ENCODE data around the gene NEURL1. TPM values are rescaled to one million over a fixed set of nuclear protein-coding genes. Genes with fewer than 3 reads are reported as not detected.
"Not testable (repeated sequence)": the region's sequence is repeated elsewhere in the genome, so short reads cannot be mapped to it uniquely, and the experiment has no call there.

NEURL1 gene
- total RNA-seq, 2 donors from 2014 or later, result 0.37 to 0.38 TPM

GRCh38 chr10:103632247-103632642 lies 138.7 kb downstream of the NEURL1 start:
- Histone ChIP-seq H3K4me3 (ENCODE audit: low read length) (no peak overlapping the region), H3K27me3 (ENCODE audit: control insufficient read depth, insufficient read depth, low read length, poor library complexity, severe bottlenecking) (no peaks in the 10 kb centered on the region), H3K36me3 (ENCODE audit: control insufficient read depth, insufficient read depth, low read length) (no peaks in the 10 kb centered on the region), H3K4me1 (ENCODE audit: control insufficient read depth, insufficient read depth, low read length) (no peaks in the 10 kb centered on the region), H3K27ac (ENCODE audit: low read depth, low read length) (no peak overlapping the region), H3K9me3 (ENCODE audit: control insufficient read depth, low read length) (no peaks in the 10 kb centered on the region), H3K9ac (ENCODE audit: extremely low read depth, low read length, poor library complexity, severe bottlenecking) (no peak overlapping the region)
- H3K27me3 Mint-ChIP-seq (ENCODE audit: insufficient read depth), result no peaks in the 10 kb centered on the region
- no peak overlapping the region for H3K27ac Mint-ChIP-seq
- WGBS, 2 experiments (ENCODE audit: insufficient coverage in 1 of 2, insufficient read length in 1 of 2), result 93% methylated on average over 7 of the region's 7 CpGs; no CpG with 5 or more reads in 1 of the 2 experiments
- H3K36me3 Mint-ChIP-seq (ENCODE audit: low read depth), result peaks cover 9% of the 10 kb centered on the region
- TF ChIP-seq CTCF (conservative IDR thresholded peaks at IDR 0.05), result no peak
- H3K4me1 Mint-ChIP-seq, result peaks cover 9% of the 10 kb centered on the region
- DNase-seq, result no peak
- no peaks in the 10 kb centered on the region for H3K9me3 Mint-ChIP-seq
- H3K4me3 Mint-ChIP-seq, result no peak overlapping the region

- H3K9me3 ChIP-seq (ENCODE audit: control insufficient read depth, low read length); DNase-seq; H3K27me3 Mint-ChIP-seq (ENCODE audit: insufficient read depth); H3K9ac ChIP-seq (ENCODE audit: extremely low read depth, low read length, poor library complexity, severe bottlenecking); H3K36me3 Mint-ChIP-seq (ENCODE audit: low read depth); H3K27ac ChIP-seq (ENCODE audit: low read depth, low read length); H3K4me1 ChIP-seq (ENCODE audit: control insufficient read depth, insufficient read depth, low read length); H3K27me3 ChIP-seq (ENCODE audit: control insufficient read depth, insufficient read depth, low read length, poor library complexity, severe bottlenecking); H3K27ac Mint-ChIP-seq; H3K36me3 ChIP-seq (ENCODE audit: control insufficient read depth, insufficient read depth, low read length); H3K4me3 ChIP-seq (ENCODE audit: low read length); H3K9me3 Mint-ChIP-seq; H3K4me3 Mint-ChIP-seq: not testable (repeated sequence)
- 94 to 100% methylated on average over 2 to 6 of the region's 6 CpGs for WGBS, 2 experiments (ENCODE audit: insufficient coverage in 1 of 2, insufficient read length in 1 of 2)
- H3K4me1 Mint-ChIP-seq, result peaks cover 13% of the 10 kb centered on the region
Measured at GRCh38 chr10:103632871-103633270, 139.4 kb downstream of the NEURL1 start.

GRCh38 chr10:103633846-103634245 lies 140.3 kb downstream of the NEURL1 start:
- DNase-seq, result no peak
- H3K27ac ChIP-seq (ENCODE audit: low read depth, low read length), result no peak overlapping the region
- no peak overlapping the region for H3K4me3 Mint-ChIP-seq
- no peaks in the 10 kb centered on the region for H3K36me3 ChIP-seq (ENCODE audit: control insufficient read depth, insufficient read depth, low read length)
- H3K4me3 ChIP-seq (ENCODE audit: low read length), result no peak overlapping the region
- H3K4me1 ChIP-seq (ENCODE audit: control insufficient read depth, insufficient read depth, low read length), result no peaks in the 10 kb centered on the region
- H3K9me3 ChIP-seq (ENCODE audit: control insufficient read depth, low read length), result no peaks in the 10 kb centered on the region
- no peak overlapping the region for H3K27ac Mint-ChIP-seq
- H3K36me3 Mint-ChIP-seq (ENCODE audit: low read depth), result peaks cover 9% of the 10 kb centered on the region
- H3K4me1 Mint-ChIP-seq, result peaks cover 17% of the 10 kb centered on the region
- WGBS, 2 experiments (ENCODE audit: insufficient coverage in 1 of 2, insufficient read length in 1 of 2), result 90 to 94% methylated on average over 4 to 7 of the region's 7 CpGs
- no peaks in the 10 kb centered on the region for H3K27me3 ChIP-seq (ENCODE audit: control insufficient read depth, insufficient read depth, low read length, poor library complexity, severe bottlenecking)
- no peaks in the 10 kb centered on the region for H3K9me3 Mint-ChIP-seq
- H3K9ac ChIP-seq (ENCODE audit: extremely low read depth, low read length, poor library complexity, severe bottlenecking), result no peak overlapping the region
- H3K27me3 Mint-ChIP-seq (ENCODE audit: insufficient read depth), result no peaks in the 10 kb centered on the region
- no peak for TF ChIP-seq CTCF (conservative IDR thresholded peaks at IDR 0.05)

- H3K36me3 Mint-ChIP-seq (ENCODE audit: low read depth), result peaks cover 9% of the 10 kb centered on the region
- DNase-seq, result no peak
- Histone ChIP-seq H3K9ac (ENCODE audit: extremely low read depth, low read length, poor library complexity, severe bottlenecking) (no peak overlapping the region), H3K9me3 (ENCODE audit: control insufficient read depth, low read length) (no peaks in the 10 kb centered on the region), H3K27ac (ENCODE audit: low read depth, low read length) (no peak overlapping the region), H3K27me3 (ENCODE audit: control insufficient read depth, insufficient read depth, low read length, poor library complexity, severe bottlenecking) (no peaks in the 10 kb centered on the region), H3K4me1 (ENCODE audit: control insufficient read depth, insufficient read depth, low read length) (no peaks in the 10 kb centered on the region), H3K4me3 (ENCODE audit: low read length) (no peak overlapping the region), H3K36me3 (ENCODE audit: control insufficient read depth, insufficient read depth, low read length) (no peaks in the 10 kb centered on the region)
- H3K9me3 Mint-ChIP-seq, result no peaks in the 10 kb centered on the region
- WGBS, 2 experiments (ENCODE audit: insufficient coverage in 1 of 2, insufficient read length in 1 of 2), result 83 to 91% methylated on average over 3 to 5 of the region's 5 CpGs
- H3K4me1 Mint-ChIP-seq, result peaks cover 19% of the 10 kb centered on the region
- H3K27me3 Mint-ChIP-seq (ENCODE audit: insufficient read depth), result no peaks in the 10 kb centered on the region
- no peak for TF ChIP-seq CTCF (conservative IDR thresholded peaks at IDR 0.05)
- no peak overlapping the region for H3K4me3 Mint-ChIP-seq
- no peak overlapping the region for H3K27ac Mint-ChIP-seq
Measured at GRCh38 chr10:103635580-103635979, 142.1 kb downstream of the NEURL1 start.

Measured in endodermal cell (in vitro differentiated cells).